Pancreas (tissue), 10 donors: Measurements from ENCODE around the gene SLC23A3. TPM values are rescaled to one million over a fixed set of nuclear protein-coding genes. Genes with fewer than 3 reads are reported as not detected.
A peak's percentile ranks its signal among the peaks of the same experiment; 100 is the strongest.

Experiments
- ATAC-seq, 4 donors: fragments of 200-7000 bp; cut with Tn5 transposase; one replicate each; pipeline versions ENCODE4 v1.8.0 to v1.9.1; 2020; ENCODE audit warnings: mild to moderate bottlenecking in 4 of 4, moderate library complexity in 4 of 4
- DNase-seq, 6 donors: peaks; one replicate each; pipeline ENCODE4 v3.0.0-alpha.2; 2020
- FAIRE-seq: peaks from 2 replicates; lab custom pipeline; 2012; peaks lifted over from hg19 to GRCh38; lab: Jason Lieb, UNC
- H3K27ac ChIP-seq, 4 donors: fragments of 200-600 bp; sonication (generic); 1 replicate in 3 of 4; 2 replicates in 1 of 4; pipeline versions ENCODE4 v1.5.0 to v1.8.0; 2020
- H3K27me3 ChIP-seq, 4 donors: fragments of 200-600 bp; one replicate each; pipeline ENCODE4 v1.8.0; 2021
- H3K36me3 ChIP-seq, 3 donors: fragments of 200-600 bp; sonication (generic) in 1 of 3; one replicate each; pipeline versions ENCODE4 v1.5.0 to v1.8.0; 2020 to 2021
- H3K4me1 ChIP-seq, 3 donors: fragments of 200-600 bp; one replicate each; pipeline ENCODE4 v1.8.0; 2021
- H3K4me3 ChIP-seq, 4 donors: fragments of 200-600 bp; sonication (generic) in 2 of 4; one replicate each; pipeline versions ENCODE4 v1.5.0 to v1.8.0; 2020 to 2021
- H3K9me3 ChIP-seq, 4 donors: fragments of 200-600 bp; one replicate each; pipeline ENCODE4 v1.8.0; 2021
- WGBS, 2 donors: extraction: QIAGEN DNeasy Blood & Tissue Kit; methylation state at CpG; one replicate each; pipeline ENCODE4 v1.1.7; 2013; 5-methylcytosine and 5-hydroxymethylcytosine counted together
- intact Hi-C, 3 donors: fragments of 100-400 bp; cut with DNase I; formaldehyde crosslinking; loops; one replicate each; pipeline versions ENCODE4 v1.11.1 to v1.14.2; 2022
- polyA plus RNA-seq, 2 donors: library from polyadenylated mRNA; stranded (reverse); fragments of 200-250 nt; gene quantifications; one replicate each; pipeline ENCODE4 v1.2.3, GENCODE V29; 2013
- total RNA-seq, 6 donors: library from RNA; stranded (reverse); fragmentation: NEBNext Ultra II Directional in 4 of 6; extraction: Animal tissue kit (Norgen Biotek cat#: 25700) in 4 of 6; gene quantifications; one replicate each; pipeline versions ENCODE4 v1.2.1 to v1.2.4, GENCODE V29; 2021 to 2023
- TF ChIP-seq, protein P1 (sequence below), 4 donors: fragments of 200-600 bp; sonication (generic) in 3 of 4; IDR thresholded peaks; one replicate each; pipeline versions ENCODE4 v1.5.0 to v1.8.0; 2021; ENCODE audit warnings: antibody characterized with exemption in 4 of 4
- donor health status: healthy with polysubstance abuse.
- donor health status: DM: no; HTN: no; CAD: no; lungs with moderate emphysema.
- donor health status: DM: no; HTN: no; CAD: no.
- donor health status: control.
- donor health status: control.
- donor health status: Bipolar disorder and iron deficiency.
- donor health status: DM: yes; HTN: yes; CAD: no.
- donor health status: DM: no; HTN: no; CAD: no.
- donor health status: DM: no; HTN: no; CAD: no.
- donor health status: DM: yes; HTN: yes; CAD: no.

SLC23A3 gene
- total and polyA plus RNA-seq, 8 donors, result 0.16 to 3.0 (median 0.92) TPM

DNA sequence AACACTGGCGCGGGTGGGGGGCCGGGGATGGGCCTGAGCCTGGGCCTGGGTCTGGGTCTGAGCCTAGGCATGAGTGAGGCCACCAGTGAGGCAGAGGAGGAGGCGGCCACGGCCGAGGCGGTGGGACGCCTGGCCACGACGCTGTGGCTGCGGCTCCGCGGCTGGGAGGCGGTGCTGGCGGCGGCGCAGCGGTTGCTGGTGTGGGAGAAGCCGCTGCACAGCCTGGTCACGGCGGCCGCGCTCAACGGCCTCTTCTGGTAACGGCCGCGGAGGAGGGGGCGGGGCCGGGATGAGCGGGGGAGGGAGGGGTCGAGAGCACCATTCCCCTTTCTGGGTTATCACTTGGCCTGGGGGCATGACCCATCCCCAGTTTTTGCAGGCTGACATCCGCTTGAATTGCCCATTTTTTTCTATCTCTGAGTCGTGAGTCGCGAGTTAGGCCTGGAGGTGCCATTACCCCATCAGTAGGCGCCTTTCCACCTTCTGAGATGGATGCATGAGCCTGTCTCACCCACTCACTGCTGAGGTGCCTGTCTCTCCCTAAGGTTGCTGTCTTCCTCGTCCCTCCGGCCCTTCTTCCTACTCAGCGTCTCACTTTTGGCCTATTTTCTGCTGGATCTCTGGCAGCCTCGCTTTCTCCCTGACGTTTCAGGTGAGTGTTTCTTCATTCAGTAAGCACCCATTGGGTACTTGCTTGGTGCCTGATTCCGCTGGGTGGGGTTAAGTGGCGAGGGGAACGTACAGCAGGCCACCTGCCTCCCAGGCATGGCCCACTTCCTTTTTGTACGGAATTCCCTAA lies 8.7 kb upstream of the SLC23A3 start:
- H3K4me1 ChIP-seq, result peaks cover 15 to 19% (median 17%) of the 10 kb centered on the region in 3 donors
- intact Hi-C loops, result no loop called here
- FAIRE-seq (no peak), ATAC-seq (peak in 3 of 4 donors; percentile 2 to 12 (median 3)), DNase-seq (peak in 5 of 6 donors; percentile 44 to 83 (median 76))
- TF ChIP-seq, protein P1, sequence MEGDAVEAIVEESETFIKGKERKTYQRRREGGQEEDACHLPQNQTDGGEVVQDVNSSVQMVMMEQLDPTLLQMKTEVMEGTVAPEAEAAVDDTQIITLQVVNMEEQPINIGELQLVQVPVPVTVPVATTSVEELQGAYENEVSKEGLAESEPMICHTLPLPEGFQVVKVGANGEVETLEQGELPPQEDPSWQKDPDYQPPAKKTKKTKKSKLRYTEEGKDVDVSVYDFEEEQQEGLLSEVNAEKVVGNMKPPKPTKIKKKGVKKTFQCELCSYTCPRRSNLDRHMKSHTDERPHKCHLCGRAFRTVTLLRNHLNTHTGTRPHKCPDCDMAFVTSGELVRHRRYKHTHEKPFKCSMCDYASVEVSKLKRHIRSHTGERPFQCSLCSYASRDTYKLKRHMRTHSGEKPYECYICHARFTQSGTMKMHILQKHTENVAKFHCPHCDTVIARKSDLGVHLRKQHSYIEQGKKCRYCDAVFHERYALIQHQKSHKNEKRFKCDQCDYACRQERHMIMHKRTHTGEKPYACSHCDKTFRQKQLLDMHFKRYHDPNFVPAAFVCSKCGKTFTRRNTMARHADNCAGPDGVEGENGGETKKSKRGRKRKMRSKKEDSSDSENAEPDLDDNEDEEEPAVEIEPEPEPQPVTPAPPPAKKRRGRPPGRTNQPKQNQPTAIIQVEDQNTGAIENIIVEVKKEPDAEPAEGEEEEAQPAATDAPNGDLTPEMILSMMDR (IDR thresholded peaks at IDR 0.05), result no peak
- no peaks in the 10 kb centered on the region for H3K9me3 ChIP-seq
- WGBS, 2 donors, result 2 to 3% methylated on average over 32 to 45 of the region's 45 CpGs
- peak overlapping the region; percentile 90 to 97 (median 94) for H3K4me3 ChIP-seq
- peaks cover 0 to 47% (median 15%) of the 10 kb centered on the region in 3 donors for H3K36me3 ChIP-seq
- peak overlapping the region; percentile 88 to 99 (median 94) for H3K27ac ChIP-seq
- no peaks in the 10 kb centered on the region for H3K27me3 ChIP-seq

DNA sequence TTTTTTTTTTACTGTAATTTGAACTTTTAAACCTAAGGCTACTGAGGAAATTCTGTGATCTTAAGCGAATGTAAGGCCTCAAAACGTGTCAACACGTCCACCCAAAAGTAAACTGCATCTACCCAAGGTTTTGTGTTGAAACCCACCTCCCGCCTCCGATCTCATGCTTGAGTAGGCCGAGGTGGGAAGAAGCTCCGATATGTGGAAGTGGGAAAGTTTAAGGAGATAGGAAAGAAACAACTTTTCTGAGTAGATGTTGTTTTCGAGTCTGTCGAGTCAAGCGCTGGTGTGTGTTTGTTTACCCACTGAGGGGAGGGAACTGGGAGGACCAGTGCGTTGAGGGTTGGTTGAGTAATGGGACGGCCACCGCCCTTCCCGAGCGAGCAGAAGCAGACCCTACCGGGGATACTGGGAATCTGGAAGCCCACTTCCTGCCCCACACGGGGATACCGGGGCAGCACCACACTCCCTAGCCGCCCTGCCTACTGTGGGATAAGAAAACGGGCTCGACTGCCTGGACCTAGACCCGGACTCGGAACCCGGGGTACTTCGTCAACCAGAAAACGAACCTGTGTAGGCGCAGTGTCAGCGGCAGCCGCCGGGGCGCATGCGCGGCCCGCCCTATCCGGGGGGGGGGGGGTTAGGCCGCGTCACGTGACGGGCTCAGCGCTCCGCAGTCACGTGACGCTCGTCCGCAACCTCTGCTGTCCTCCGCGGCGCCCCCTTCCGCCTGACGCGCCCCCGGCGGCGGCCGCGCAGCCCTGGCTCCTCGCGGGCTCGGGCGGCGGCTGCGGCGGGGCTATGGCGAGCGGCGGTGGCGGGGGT lies 7.9 kb upstream of the SLC23A3 start, which contains the start of gene RETREG2:
RETREG2 (plus strand) TSS at position 724 of the 825 bp plus-strand sequence; CDS start at position 802, 78 bp downstream.
- no peak for FAIRE-seq
- WGBS, 2 donors, result 0% methylated on average over 65 to 67 of the region's 67 CpGs

DNA sequence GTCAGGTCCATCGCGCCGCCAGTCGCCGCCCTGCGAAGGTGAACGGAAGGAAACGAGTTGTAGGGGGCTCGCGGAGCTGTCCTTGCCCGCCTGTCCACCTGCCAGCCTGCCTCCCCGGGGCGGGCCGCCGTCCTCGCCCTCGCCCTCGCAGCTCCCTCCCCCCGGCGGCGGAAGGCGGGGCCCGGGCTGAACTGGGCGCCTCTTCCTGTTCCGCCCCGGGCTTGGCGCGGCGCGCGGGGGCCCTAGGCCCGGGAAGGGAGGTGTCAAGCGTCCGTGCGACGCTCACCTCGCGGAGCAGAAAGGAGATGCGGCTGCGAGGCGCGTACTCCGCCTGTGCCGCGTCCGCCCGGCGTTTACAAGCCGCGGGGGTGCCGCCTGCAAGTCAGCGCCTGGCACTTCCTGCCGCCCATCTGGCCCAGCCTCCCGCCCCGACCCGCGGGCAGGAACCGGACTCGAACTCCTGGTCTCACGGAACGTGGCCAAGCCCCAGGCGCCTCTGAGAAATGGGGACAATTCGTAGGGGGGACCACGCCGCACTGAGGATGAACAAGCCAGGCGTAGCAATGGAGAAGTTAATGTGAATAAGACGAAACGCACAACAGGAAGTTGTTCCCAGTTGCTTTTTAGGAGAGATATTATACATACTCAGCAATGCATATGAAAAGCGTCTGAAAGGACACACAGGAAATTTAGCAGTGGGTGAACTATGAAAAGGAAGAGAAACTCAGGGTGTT lies 7.2 kb upstream of the SLC23A3 start, which contains the start of gene CNPPD1:
CNPPD1 (minus strand) TSS at position 108 of the 734 bp plus-strand sequence; CDS start at position 11, 97 bp downstream.
- Histone ChIP-seq H3K36me3 (peaks cover 0 to 46% (median 9%) of the 10 kb centered on the region in 3 donors), H3K4me3 (peak within 1 kb of the TSS; percentile 76 to 97 (median 94)), H3K4me1 (peaks cover 15 to 19% (median 17%) of the 10 kb centered on the region in 3 donors), H3K9me3 (no peaks in the 10 kb centered on the region), H3K27ac (peak within 1 kb of the TSS; percentile 88 to 99 (median 94)), H3K27me3 (no peaks in the 10 kb centered on the region)
- WGBS, 2 donors, result 0 to 1% methylated on average over 63 to 69 of the region's 69 CpGs
- ATAC-seq (peak; percentile 87 to 93 (median 87)), DNase-seq (peak; percentile 88 to 96 (median 91)), FAIRE-seq (no peak)
- TF ChIP-seq, protein P1 (IDR thresholded peaks at IDR 0.05), result no peak
- intact Hi-C loops, result no loop called here

More for the DNA sequence above, 7.9 kb upstream of the SLC23A3 start, which contains the start of gene RETREG2:
- H3K4me1 ChIP-seq, result peaks cover 15 to 19% (median 17%) of the 10 kb centered on the region in 3 donors
- peaks cover 0 to 46% (median 15%) of the 10 kb centered on the region in 3 donors for H3K36me3 ChIP-seq
- TF ChIP-seq, protein P1 (IDR thresholded peaks at IDR 0.05), result no peak
- peak within 1 kb of the TSS; percentile 88 to 99 (median 94) for H3K27ac ChIP-seq
- H3K4me3 ChIP-seq, result peak within 1 kb of the TSS; percentile 90 to 97 (median 94)
- peak; percentile 79 to 93 (median 88) for DNase-seq
- intact Hi-C loops, result no loop called here
- no peaks in the 10 kb centered on the region for H3K9me3 ChIP-seq
- no peaks in the 10 kb centered on the region for H3K27me3 ChIP-seq
- ATAC-seq, result peak; percentile 78 to 86 (median 78)
